ENCODE measurements around the gene OR10H3.

OR10H3 gene

GRCh38 chr19:15737722-15738121 lies at the start of gene OR10H3:
Gene OR10H3 (plus strand): TSS chr19:15737985. CDS start chr19:15741393, 3,408 bp downstream.
- Histone ChIP-seq H3K4me3 (ENCODE audit: low read length in 2 of 2) (no peak within 1 kb of the TSS), H3K9ac (ENCODE audit: low read depth in 1 of 2, low read length in 2 of 2) (no peak within 1 kb of the TSS), H3K36me3 (ENCODE audit: control insufficient read depth in 2 of 2, insufficient read depth in 2 of 2, low read length in 2 of 2) (no peaks in the 10 kb centered on the region), H3K27me3 (ENCODE audit: control insufficient read depth in 2 of 2, insufficient read depth in 2 of 2, low read length in 2 of 2) (no peaks in the 10 kb centered on the region), H3K9me3 (ENCODE audit: control insufficient read depth in 2 of 2, low read length in 2 of 2) (peaks cover 0 to 5% of the 10 kb centered on the region in 2 donors), H3K27ac (ENCODE audit: low read depth in 2 of 2, low read length in 2 of 2) (no peak within 1 kb of the TSS), H3K4me1 (ENCODE audit: control insufficient read depth in 2 of 2, insufficient read depth in 2 of 2, low read length in 2 of 2) (no peaks in the 10 kb centered on the region)

- Histone ChIP-seq H3K4me3 (ENCODE audit: low read length in 2 of 2) (no peak overlapping the region), H3K27me3 (ENCODE audit: control insufficient read depth in 2 of 2, insufficient read depth in 2 of 2, low read length in 2 of 2) (no peaks in the 10 kb centered on the region)
These were observed 41.1 kb upstream of the OR10H3 start for GRCh38 chr19:15696654-15697194.

GRCh38 chr19:15701757-15702533 lies 35.8 kb upstream of the OR10H3 start:
- peak overlapping the region; percentile 65 to 82 for H3K27ac ChIP-seq (ENCODE audit: low read depth in 2 of 2, low read length in 2 of 2)
- peak overlapping the region in 1 of 2 donors; percentile 45 for H3K4me3 ChIP-seq (ENCODE audit: low read length in 2 of 2)

More at GRCh38 chr19:15696654-15697194, 41.1 kb upstream of the OR10H3 start:
- Histone ChIP-seq H3K9me3 (ENCODE audit: control insufficient read depth in 2 of 2, low read length in 2 of 2) (no peaks in the 10 kb centered on the region), H3K27ac (ENCODE audit: low read depth in 2 of 2, low read length in 2 of 2) (no peak overlapping the region), H3K36me3 (ENCODE audit: control insufficient read depth in 2 of 2, insufficient read depth in 2 of 2, low read length in 2 of 2) (peaks cover 15 to 19% of the 10 kb centered on the region in 2 donors), H3K4me1 (ENCODE audit: control insufficient read depth in 2 of 2, insufficient read depth in 2 of 2, low read length in 2 of 2) (peaks cover 2 to 3% of the 10 kb centered on the region in 2 donors), H3K9ac (ENCODE audit: low read depth in 1 of 2, low read length in 2 of 2) (no peak overlapping the region)

GRCh38 chr19:15702534-15702930 lies 35.3 kb upstream of the OR10H3 start:
- Histone ChIP-seq H3K27ac (ENCODE audit: low read depth in 2 of 2, low read length in 2 of 2) (peak overlapping the region; percentile 66 to 82), H3K4me3 (ENCODE audit: low read length in 2 of 2) (peak overlapping the region; percentile 6 to 45)

More at GRCh38 chr19:15701757-15702533, 35.8 kb upstream of the OR10H3 start:
- Histone ChIP-seq H3K9me3 (ENCODE audit: control insufficient read depth in 2 of 2, low read length in 2 of 2) (no peaks in the 10 kb centered on the region), H3K27me3 (ENCODE audit: control insufficient read depth in 2 of 2, insufficient read depth in 2 of 2, low read length in 2 of 2) (no peaks in the 10 kb centered on the region), H3K4me1 (ENCODE audit: control insufficient read depth in 2 of 2, insufficient read depth in 2 of 2, low read length in 2 of 2) (peaks cover 13 to 16% of the 10 kb centered on the region in 2 donors), H3K36me3 (ENCODE audit: control insufficient read depth in 2 of 2, insufficient read depth in 2 of 2, low read length in 2 of 2) (peaks cover 10 to 15% of the 10 kb centered on the region in 2 donors), H3K9ac (ENCODE audit: low read depth in 1 of 2, low read length in 2 of 2) (peak overlapping the region; percentile 24 to 52)

GRCh38 chr19:15714638-15715037 lies 23.1 kb upstream of the OR10H3 start:
- Histone ChIP-seq H3K36me3 (ENCODE audit: control insufficient read depth in 2 of 2, insufficient read depth in 2 of 2, low read length in 2 of 2) (no peaks in the 10 kb centered on the region), H3K9me3 (ENCODE audit: control insufficient read depth in 2 of 2, low read length in 2 of 2) (no peaks in the 10 kb centered on the region), H3K27me3 (ENCODE audit: control insufficient read depth in 2 of 2, insufficient read depth in 2 of 2, low read length in 2 of 2) (no peaks in the 10 kb centered on the region)

More at GRCh38 chr19:15702534-15702930, 35.3 kb upstream of the OR10H3 start:
- H3K9ac ChIP-seq (ENCODE audit: low read depth in 1 of 2, low read length in 2 of 2), result peak overlapping the region in 1 of 2 donors; percentile 24
- no peaks in the 10 kb centered on the region for H3K9me3 ChIP-seq (ENCODE audit: control insufficient read depth in 2 of 2, low read length in 2 of 2)
- H3K36me3 ChIP-seq (ENCODE audit: control insufficient read depth in 2 of 2, insufficient read depth in 2 of 2, low read length in 2 of 2), result peaks cover 4 to 12% of the 10 kb centered on the region in 2 donors
- H3K27me3 ChIP-seq (ENCODE audit: control insufficient read depth in 2 of 2, insufficient read depth in 2 of 2, low read length in 2 of 2), result no peaks in the 10 kb centered on the region
- peaks cover 13 to 16% of the 10 kb centered on the region in 2 donors for H3K4me1 ChIP-seq (ENCODE audit: control insufficient read depth in 2 of 2, insufficient read depth in 2 of 2, low read length in 2 of 2)

GRCh38 chr19:15715642-15716041 lies 22.1 kb upstream of the OR10H3 start:
- H3K4me3 ChIP-seq (ENCODE audit: low read length in 2 of 2), result no peak overlapping the region
- peaks cover 5 to 9% of the 10 kb centered on the region in 2 donors for H3K4me1 ChIP-seq (ENCODE audit: control insufficient read depth in 2 of 2, insufficient read depth in 2 of 2, low read length in 2 of 2)
- no peaks in the 10 kb centered on the region for H3K9me3 ChIP-seq (ENCODE audit: control insufficient read depth in 2 of 2, low read length in 2 of 2)
- peak overlapping the region in 1 of 2 donors; percentile 66 for H3K27ac ChIP-seq (ENCODE audit: low read depth in 2 of 2, low read length in 2 of 2)
- no peaks in the 10 kb centered on the region for H3K27me3 ChIP-seq (ENCODE audit: control insufficient read depth in 2 of 2, insufficient read depth in 2 of 2, low read length in 2 of 2)
- no peak overlapping the region for H3K9ac ChIP-seq (ENCODE audit: low read depth in 1 of 2, low read length in 2 of 2)
- H3K36me3 ChIP-seq (ENCODE audit: control insufficient read depth in 2 of 2, insufficient read depth in 2 of 2, low read length in 2 of 2), result no peaks in the 10 kb centered on the region

More at GRCh38 chr19:15714638-15715037, 23.1 kb upstream of the OR10H3 start:
- H3K27ac ChIP-seq (ENCODE audit: low read depth in 2 of 2, low read length in 2 of 2), result no peak overlapping the region
- peaks cover 5 to 9% of the 10 kb centered on the region in 2 donors for H3K4me1 ChIP-seq (ENCODE audit: control insufficient read depth in 2 of 2, insufficient read depth in 2 of 2, low read length in 2 of 2)
- no peak overlapping the region for H3K4me3 ChIP-seq (ENCODE audit: low read length in 2 of 2)
- H3K9ac ChIP-seq (ENCODE audit: low read depth in 1 of 2, low read length in 2 of 2), result no peak overlapping the region

GRCh38 chr19:15717809-15718208 lies 20.0 kb upstream of the OR10H3 start:
- no peak overlapping the region for H3K9ac ChIP-seq (ENCODE audit: low read depth in 1 of 2, low read length in 2 of 2)
- H3K36me3 ChIP-seq (ENCODE audit: control insufficient read depth in 2 of 2, insufficient read depth in 2 of 2, low read length in 2 of 2), result no peaks in the 10 kb centered on the region
- peaks cover 1 to 4% of the 10 kb centered on the region in 2 donors for H3K27me3 ChIP-seq (ENCODE audit: control insufficient read depth in 2 of 2, insufficient read depth in 2 of 2, low read length in 2 of 2)
- H3K27ac ChIP-seq (ENCODE audit: low read depth in 2 of 2, low read length in 2 of 2), result no peak overlapping the region
- H3K4me1 ChIP-seq (ENCODE audit: control insufficient read depth in 2 of 2, insufficient read depth in 2 of 2, low read length in 2 of 2), result peaks cover 5 to 9% of the 10 kb centered on the region in 2 donors
- no peaks in the 10 kb centered on the region for H3K9me3 ChIP-seq (ENCODE audit: control insufficient read depth in 2 of 2, low read length in 2 of 2)
- no peak overlapping the region for H3K4me3 ChIP-seq (ENCODE audit: low read length in 2 of 2)

GRCh38 chr19:15721268-15721667 lies 16.5 kb upstream of the OR10H3 start:
- H3K4me3 ChIP-seq (ENCODE audit: low read length in 2 of 2), result no peak overlapping the region
- no peaks in the 10 kb centered on the region for H3K9me3 ChIP-seq (ENCODE audit: control insufficient read depth in 2 of 2, low read length in 2 of 2)
- H3K36me3 ChIP-seq (ENCODE audit: control insufficient read depth in 2 of 2, insufficient read depth in 2 of 2, low read length in 2 of 2), result no peaks in the 10 kb centered on the region
- H3K4me1 ChIP-seq (ENCODE audit: control insufficient read depth in 2 of 2, insufficient read depth in 2 of 2, low read length in 2 of 2), result peaks cover 2 to 3% of the 10 kb centered on the region in 2 donors
- no peak overlapping the region for H3K9ac ChIP-seq (ENCODE audit: low read depth in 1 of 2, low read length in 2 of 2)
- H3K27ac ChIP-seq (ENCODE audit: low read depth in 2 of 2, low read length in 2 of 2), result no peak overlapping the region
- H3K27me3 ChIP-seq (ENCODE audit: control insufficient read depth in 2 of 2, insufficient read depth in 2 of 2, low read length in 2 of 2), result peaks cover 9 to 15% of the 10 kb centered on the region in 2 donors

- H3K9me3 ChIP-seq (ENCODE audit: control insufficient read depth in 2 of 2, low read length in 2 of 2), result no peaks in the 10 kb centered on the region
- peaks cover 9 to 17% of the 10 kb centered on the region in 2 donors for H3K27me3 ChIP-seq (ENCODE audit: control insufficient read depth in 2 of 2, insufficient read depth in 2 of 2, low read length in 2 of 2)
- no peak overlapping the region for H3K27ac ChIP-seq (ENCODE audit: low read depth in 2 of 2, low read length in 2 of 2)
- H3K4me1 ChIP-seq (ENCODE audit: control insufficient read depth in 2 of 2, insufficient read depth in 2 of 2, low read length in 2 of 2), result no peaks in the 10 kb centered on the region
- H3K36me3 ChIP-seq (ENCODE audit: control insufficient read depth in 2 of 2, insufficient read depth in 2 of 2, low read length in 2 of 2), result no peaks in the 10 kb centered on the region
- H3K9ac ChIP-seq (ENCODE audit: low read depth in 1 of 2, low read length in 2 of 2), result no peak overlapping the region
- no peak overlapping the region for H3K4me3 ChIP-seq (ENCODE audit: low read length in 2 of 2)
These were observed 14.8 kb upstream of the OR10H3 start for GRCh38 chr19:15722956-15723355.

- Histone ChIP-seq H3K27ac (ENCODE audit: low read depth in 2 of 2, low read length in 2 of 2) (no peak within 1 kb of the TSS), H3K4me1 (ENCODE audit: control insufficient read depth in 2 of 2, insufficient read depth in 2 of 2, low read length in 2 of 2) (no peaks in the 10 kb centered on the region), H3K9me3 (ENCODE audit: control insufficient read depth in 2 of 2, low read length in 2 of 2) (no peaks in the 10 kb centered on the region), H3K9ac (ENCODE audit: low read depth in 1 of 2, low read length in 2 of 2) (no peak within 1 kb of the TSS), H3K27me3 (ENCODE audit: control insufficient read depth in 2 of 2, insufficient read depth in 2 of 2, low read length in 2 of 2) (peaks cover 8 to 13% of the 10 kb centered on the region in 2 donors), H3K4me3 (ENCODE audit: low read length in 2 of 2) (no peak within 1 kb of the TSS), H3K36me3 (ENCODE audit: control insufficient read depth in 2 of 2, insufficient read depth in 2 of 2, low read length in 2 of 2) (no peaks in the 10 kb centered on the region)
These were observed 10.1 kb upstream of the OR10H3 start, which contains the start of gene OR10H2 for GRCh38 chr19:15727724-15728123. Gene OR10H2 (plus strand): TSS chr19:15728024. CDS start chr19:15728044, 20 bp downstream.

All from mucosa of rectum (tissue), 2 donors.